ENCODE data around the gene BAZ1A. TPM values are rescaled to one million over a fixed set of nuclear protein-coding genes. Genes with fewer than 3 reads are reported as not detected.
A peak's percentile ranks its signal among the peaks of the same experiment; 100 is the strongest.

The BAZ1A gene
- total RNA-seq, 4 donors from 2014 or later, result 22.7 to 86.7 (median 56.0) TPM

DNA sequence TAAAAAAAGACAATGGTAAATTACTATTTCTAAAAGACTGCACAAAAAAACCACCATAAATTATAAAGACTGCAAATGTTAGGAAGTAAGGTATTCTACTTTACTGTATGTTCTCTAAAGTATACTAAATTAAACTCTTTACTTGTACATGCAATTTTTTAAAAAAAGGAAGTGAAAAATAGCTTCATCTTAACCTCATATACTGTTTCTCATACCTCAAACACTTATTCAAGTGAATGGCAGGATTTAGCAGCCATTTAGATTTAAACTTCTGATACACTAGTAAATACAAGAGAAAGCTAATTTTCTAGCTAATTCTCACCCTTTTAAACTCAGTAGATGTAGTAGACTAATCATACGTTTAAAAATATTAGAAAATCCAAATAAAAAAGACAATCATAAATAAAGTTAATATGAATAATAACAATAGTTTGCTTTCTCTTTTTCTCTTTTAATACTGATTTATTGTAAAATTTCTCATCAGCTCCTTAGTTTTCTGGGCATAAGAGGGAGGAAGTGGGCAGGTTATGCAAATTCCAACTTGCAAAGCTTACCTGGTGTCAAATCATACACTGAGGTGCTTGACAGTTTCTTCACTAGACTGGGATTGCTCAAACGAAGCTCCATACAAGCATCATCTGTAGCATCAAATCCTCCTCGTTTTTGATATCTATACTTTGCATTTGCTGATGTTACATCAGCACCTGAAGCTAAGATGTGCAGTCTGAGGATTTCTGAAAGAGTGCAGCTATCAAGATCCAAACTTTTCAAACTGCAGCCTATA, 89.7 kb downstream of the BAZ1A start:
- TF ChIP-seq, protein P1, sequence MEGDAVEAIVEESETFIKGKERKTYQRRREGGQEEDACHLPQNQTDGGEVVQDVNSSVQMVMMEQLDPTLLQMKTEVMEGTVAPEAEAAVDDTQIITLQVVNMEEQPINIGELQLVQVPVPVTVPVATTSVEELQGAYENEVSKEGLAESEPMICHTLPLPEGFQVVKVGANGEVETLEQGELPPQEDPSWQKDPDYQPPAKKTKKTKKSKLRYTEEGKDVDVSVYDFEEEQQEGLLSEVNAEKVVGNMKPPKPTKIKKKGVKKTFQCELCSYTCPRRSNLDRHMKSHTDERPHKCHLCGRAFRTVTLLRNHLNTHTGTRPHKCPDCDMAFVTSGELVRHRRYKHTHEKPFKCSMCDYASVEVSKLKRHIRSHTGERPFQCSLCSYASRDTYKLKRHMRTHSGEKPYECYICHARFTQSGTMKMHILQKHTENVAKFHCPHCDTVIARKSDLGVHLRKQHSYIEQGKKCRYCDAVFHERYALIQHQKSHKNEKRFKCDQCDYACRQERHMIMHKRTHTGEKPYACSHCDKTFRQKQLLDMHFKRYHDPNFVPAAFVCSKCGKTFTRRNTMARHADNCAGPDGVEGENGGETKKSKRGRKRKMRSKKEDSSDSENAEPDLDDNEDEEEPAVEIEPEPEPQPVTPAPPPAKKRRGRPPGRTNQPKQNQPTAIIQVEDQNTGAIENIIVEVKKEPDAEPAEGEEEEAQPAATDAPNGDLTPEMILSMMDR (IDR thresholded peaks at IDR 0.05), result no peak
- DNase-seq (ENCODE audit: low spot score) (no peak), ATAC-seq (ENCODE audit: low FRiP score) (no peak)

GRCh38 chr14:34782031-34782430, 93.1 kb downstream of the BAZ1A start:
- ATAC-seq (ENCODE audit: low FRiP score), result no peak

DNA sequence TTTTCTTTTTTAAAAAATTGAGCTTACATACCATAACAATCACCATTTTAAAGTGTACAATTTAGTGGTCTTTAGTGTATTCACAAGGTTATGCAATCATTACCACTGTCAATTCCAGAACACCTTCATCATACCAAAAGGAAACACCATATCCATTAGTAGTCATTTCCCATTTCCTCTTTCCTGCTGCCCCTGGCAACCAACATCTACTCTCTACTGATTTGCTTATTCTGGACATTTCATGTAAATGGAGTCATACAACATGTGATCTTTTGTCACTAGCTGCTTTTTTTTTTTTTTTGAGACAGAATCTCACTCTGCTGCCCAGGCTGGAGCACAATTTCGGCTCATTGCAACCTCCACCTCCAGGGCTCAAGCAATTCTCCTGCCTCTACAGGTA, 93.9 kb downstream of the BAZ1A start:
- peak; percentile 54 for ATAC-seq (ENCODE audit: low FRiP score)
- TF ChIP-seq, protein P1 (IDR thresholded peaks at IDR 0.05), result no peak
- DNase-seq (ENCODE audit: low spot score), result no peak

More at GRCh38 chr14:34782031-34782430, 93.1 kb downstream of the BAZ1A start:
- TF ChIP-seq, protein P1 (IDR thresholded peaks at IDR 0.05), result no peak
- DNase-seq (ENCODE audit: low spot score), result no peak

GRCh38 chr14:34780646-34781045, 94.5 kb downstream of the BAZ1A start:
- DNase-seq (ENCODE audit: low spot score) (no peak), ATAC-seq (ENCODE audit: low FRiP score) (no peak)
- TF ChIP-seq, protein P1 (IDR thresholded peaks at IDR 0.05), result no peak

DNA sequence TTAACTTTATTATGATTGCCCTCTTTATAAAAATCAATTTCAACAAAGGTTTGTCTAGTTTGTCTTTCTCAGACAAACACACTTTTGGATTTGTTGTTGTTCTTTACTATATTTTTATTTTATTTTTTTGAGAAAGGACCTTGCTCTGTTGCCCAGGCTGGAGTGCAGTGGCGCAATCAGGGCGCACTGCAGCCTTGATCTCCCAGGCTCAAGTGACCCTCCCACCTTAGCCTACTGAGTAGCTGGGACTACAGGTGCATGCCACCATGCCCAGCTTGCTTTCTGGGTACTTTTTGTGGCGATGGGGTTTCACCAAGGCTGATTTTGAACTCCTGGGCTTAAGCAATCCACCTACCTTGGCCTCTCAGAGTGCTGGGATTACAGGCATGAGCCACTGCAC, 96.4 kb downstream of the BAZ1A start:
- TF ChIP-seq, protein P1 (IDR thresholded peaks at IDR 0.05), result no peak
- DNase-seq (ENCODE audit: low spot score) (no peak), ATAC-seq (ENCODE audit: low FRiP score) (no peak)

DNA sequence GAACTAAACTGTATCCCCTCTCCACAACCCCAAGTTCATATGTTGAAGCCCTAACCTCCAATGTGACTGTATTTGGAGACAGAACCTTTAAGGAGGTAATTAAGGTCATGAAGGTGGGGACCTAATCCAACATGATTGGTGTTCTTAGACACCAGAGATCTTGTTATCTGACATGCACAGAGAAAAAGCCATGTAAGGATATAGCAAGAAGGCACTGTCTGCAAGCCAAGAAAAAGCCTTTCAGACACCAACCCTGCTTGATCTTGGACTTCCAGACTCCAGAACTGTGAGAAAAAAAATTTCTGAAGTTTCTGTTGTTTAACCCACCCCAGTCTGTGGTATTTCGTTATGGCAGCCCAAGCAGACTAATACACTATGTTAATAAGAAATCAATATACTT, 98.5 kb downstream of the BAZ1A start:
- DNase-seq (ENCODE audit: low spot score) (no peak), ATAC-seq (ENCODE audit: low FRiP score) (no peak)
- TF ChIP-seq, protein P1 (IDR thresholded peaks at IDR 0.05), result no peak

GRCh38 chr14:34775922-34776321, 99.2 kb downstream of the BAZ1A start:
- DNase-seq (ENCODE audit: low spot score) (no peak), ATAC-seq (ENCODE audit: low FRiP score) (no peak)
- TF ChIP-seq, protein P1 (IDR thresholded peaks at IDR 0.05), result no peak
